ENCODE results near the gene TRAF2.

Gene TRAF2

GRCh38 chr9:136888454-136888853 is 2.1 kb downstream of the TRAF2 start:
- TF ChIP-seq ZFP3 (CRISPR knock-in tag; IDR thresholded peaks at IDR 0.05), result no peak
- no peak for TF ChIP-seq ZNF70 (CRISPR knock-in tag; IDR thresholded peaks at IDR 0.05)
- no peak for TF ChIP-seq TSHZ2 (CRISPR knock-in tag; IDR thresholded peaks at IDR 0.05)
- no peak for TF ChIP-seq ESRRG (CRISPR knock-in tag; IDR thresholded peaks at IDR 0.05)
- TF ChIP-seq GLIS3 (CRISPR knock-in tag; IDR thresholded peaks at IDR 0.05), result no peak
- TF ChIP-seq BACH2 (CRISPR knock-in tag; IDR thresholded peaks at IDR 0.05; ENCODE audit: borderline replicate concordance), result no peak
- no peak for TF ChIP-seq RARB (CRISPR knock-in tag; IDR thresholded peaks at IDR 0.05)
- no peak for TF ChIP-seq ZNF8 (CRISPR knock-in tag; IDR thresholded peaks at IDR 0.05)
- TF ChIP-seq TOX (CRISPR knock-in tag; IDR thresholded peaks at IDR 0.05; ENCODE audit: borderline replicate concordance), result no peak
- TF ChIP-seq OSR1 (CRISPR knock-in tag; IDR thresholded peaks at IDR 0.05), result no peak
- no peak for ATAC-seq

GRCh38 chr9:136889858-136890257 is 3.5 kb downstream of the TRAF2 start:
- ATAC-seq, result no peak
- no peak for TF ChIP-seq SNAI2 (CRISPR knock-in tag; IDR thresholded peaks at IDR 0.05)
- TF ChIP-seq ISL1 (CRISPR knock-in tag; IDR thresholded peaks at IDR 0.05), result no peak

DNA sequence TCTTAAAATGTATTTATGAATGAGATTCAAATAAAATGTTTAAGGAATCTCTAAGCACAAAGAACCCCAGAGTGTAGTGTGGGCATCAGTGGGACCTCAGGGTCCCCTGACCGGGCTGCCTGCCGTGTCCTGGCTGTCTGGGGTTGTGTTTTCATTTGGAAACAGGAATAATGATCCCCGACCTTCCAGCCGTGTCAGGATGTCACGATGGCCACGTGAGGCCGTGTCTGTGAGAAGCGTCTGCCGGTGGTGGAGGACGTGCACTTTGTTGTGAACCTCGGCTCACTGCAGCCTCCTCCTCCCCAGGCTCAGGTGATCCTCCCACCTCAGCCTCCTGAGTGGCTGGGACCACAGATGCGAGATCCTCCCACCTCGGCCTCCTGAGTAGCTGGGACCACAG is 4.3 kb downstream of the TRAF2 start:
- TF ChIP-seq OSR1 (CRISPR knock-in tag; IDR thresholded peaks at IDR 0.05) (no peak), RARB (CRISPR knock-in tag; IDR thresholded peaks at IDR 0.05) (no peak), TCF4 (CRISPR knock-in tag; IDR thresholded peaks at IDR 0.05; ENCODE audit: borderline replicate concordance) (no peak), PATZ1 (CRISPR knock-in tag; IDR thresholded peaks at IDR 0.05; ENCODE audit: borderline replicate concordance) (no peak), ZFP30 (CRISPR knock-in tag; IDR thresholded peaks at IDR 0.05) (no peak), PPARA (CRISPR knock-in tag; IDR thresholded peaks at IDR 0.05; ENCODE audit: borderline replicate concordance) (no peak), TSHZ2 (CRISPR knock-in tag; IDR thresholded peaks at IDR 0.05) (no peak), ESRRG (CRISPR knock-in tag; IDR thresholded peaks at IDR 0.05) (no peak), TOX (CRISPR knock-in tag; IDR thresholded peaks at IDR 0.05; ENCODE audit: borderline replicate concordance) (no peak), ZNF8 (CRISPR knock-in tag; IDR thresholded peaks at IDR 0.05) (no peak), ISL1 (CRISPR knock-in tag; IDR thresholded peaks at IDR 0.05) (no peak), ZNF565 (CRISPR knock-in tag; conservative IDR thresholded peaks at IDR 0.05; ENCODE audit: low read depth) (no peak), SNAI2 (CRISPR knock-in tag; IDR thresholded peaks at IDR 0.05) (no peak), ARNTL (CRISPR knock-in tag; IDR thresholded peaks at IDR 0.05; ENCODE audit: borderline replicate concordance, low read depth) (no peak), GLIS3 (CRISPR knock-in tag; IDR thresholded peaks at IDR 0.05) (no peak), ZFP3 (CRISPR knock-in tag; IDR thresholded peaks at IDR 0.05) (no peak), CSRNP3 (CRISPR knock-in tag; IDR thresholded peaks at IDR 0.05) (no peak)
- no peak for ATAC-seq

- no peak for ATAC-seq
- TF ChIP-seq CSDC2 (CRISPR knock-in tag; IDR thresholded peaks at IDR 0.05), result no peak
- TF ChIP-seq, protein P1, sequence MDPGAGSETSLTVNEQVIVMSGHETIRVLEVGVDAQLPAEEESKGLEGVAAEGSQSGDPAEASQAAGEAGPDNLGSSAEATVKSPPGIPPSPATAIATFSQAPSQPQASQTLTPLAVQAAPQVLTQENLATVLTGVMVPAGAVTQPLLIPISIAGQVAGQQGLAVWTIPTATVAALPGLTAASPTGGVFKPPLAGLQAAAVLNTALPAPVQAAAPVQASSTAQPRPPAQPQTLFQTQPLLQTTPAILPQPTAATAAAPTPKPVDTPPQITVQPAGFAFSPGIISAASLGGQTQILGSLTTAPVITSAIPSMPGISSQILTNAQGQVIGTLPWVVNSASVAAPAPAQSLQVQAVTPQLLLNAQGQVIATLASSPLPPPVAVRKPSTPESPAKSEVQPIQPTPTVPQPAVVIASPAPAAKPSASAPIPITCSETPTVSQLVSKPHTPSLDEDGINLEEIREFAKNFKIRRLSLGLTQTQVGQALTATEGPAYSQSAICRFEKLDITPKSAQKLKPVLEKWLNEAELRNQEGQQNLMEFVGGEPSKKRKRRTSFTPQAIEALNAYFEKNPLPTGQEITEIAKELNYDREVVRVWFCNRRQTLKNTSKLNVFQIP (CRISPR knock-in tag; IDR thresholded peaks at IDR 0.05; ENCODE audit: borderline replicate concordance, low read depth), result no peak
- no peak for TF ChIP-seq GLIS3 (CRISPR knock-in tag; IDR thresholded peaks at IDR 0.05)
- no peak for TF ChIP-seq BACH2 (CRISPR knock-in tag; IDR thresholded peaks at IDR 0.05; ENCODE audit: borderline replicate concordance)
- TF ChIP-seq ZFP30 (CRISPR knock-in tag; IDR thresholded peaks at IDR 0.05), result no peak
- TF ChIP-seq RARB (CRISPR knock-in tag; IDR thresholded peaks at IDR 0.05), result no peak
- no peak for TF ChIP-seq PATZ1 (CRISPR knock-in tag; IDR thresholded peaks at IDR 0.05; ENCODE audit: borderline replicate concordance)
- no peak for TF ChIP-seq ISL1 (CRISPR knock-in tag; IDR thresholded peaks at IDR 0.05)
- no peak for TF ChIP-seq ZFP3 (CRISPR knock-in tag; IDR thresholded peaks at IDR 0.05)
- no peak for TF ChIP-seq ARNTL (CRISPR knock-in tag; IDR thresholded peaks at IDR 0.05; ENCODE audit: borderline replicate concordance, low read depth)
These were observed 9.7 kb downstream of the TRAF2 start for GRCh38 chr9:136896027-136896426.
